ACHN (cell line): ENCODE results near the gene ARL4C.

Source experiments
- DNase-seq: peaks from one replicate; pipeline ENCODE4 v3.0.0-alpha.2; 2015
- in situ Hi-C: cut with HindIII; loops from 2 replicates; pipeline ENCODE4 v1.10.0; 2017; ENCODE audit warnings: low sequenced_read_pairs, low pct_ligation_motif_present, low pct_unique_long_range_greater_than_20kb

Gene ARL4C

DNA sequence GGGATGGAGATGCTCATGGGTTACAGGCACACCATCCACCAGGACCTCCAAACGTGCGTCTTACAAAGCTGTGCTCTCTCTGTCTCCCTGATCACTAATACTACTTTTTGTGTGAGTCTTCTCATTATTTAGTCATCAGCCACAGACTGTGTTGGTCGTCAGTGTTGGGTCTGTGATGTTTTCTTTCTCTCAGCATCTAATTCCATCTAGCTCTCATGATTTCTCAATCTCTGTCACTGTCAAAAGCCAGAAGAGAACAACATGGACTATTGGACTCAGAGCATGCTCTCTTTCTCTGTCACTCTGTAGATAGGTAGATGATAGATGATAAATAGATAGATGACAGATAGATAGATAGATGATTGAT lies 6.0 kb upstream of the ARL4C start:
- in situ Hi-C loops: no loop called here
- DNase-seq: no peak

DNA sequence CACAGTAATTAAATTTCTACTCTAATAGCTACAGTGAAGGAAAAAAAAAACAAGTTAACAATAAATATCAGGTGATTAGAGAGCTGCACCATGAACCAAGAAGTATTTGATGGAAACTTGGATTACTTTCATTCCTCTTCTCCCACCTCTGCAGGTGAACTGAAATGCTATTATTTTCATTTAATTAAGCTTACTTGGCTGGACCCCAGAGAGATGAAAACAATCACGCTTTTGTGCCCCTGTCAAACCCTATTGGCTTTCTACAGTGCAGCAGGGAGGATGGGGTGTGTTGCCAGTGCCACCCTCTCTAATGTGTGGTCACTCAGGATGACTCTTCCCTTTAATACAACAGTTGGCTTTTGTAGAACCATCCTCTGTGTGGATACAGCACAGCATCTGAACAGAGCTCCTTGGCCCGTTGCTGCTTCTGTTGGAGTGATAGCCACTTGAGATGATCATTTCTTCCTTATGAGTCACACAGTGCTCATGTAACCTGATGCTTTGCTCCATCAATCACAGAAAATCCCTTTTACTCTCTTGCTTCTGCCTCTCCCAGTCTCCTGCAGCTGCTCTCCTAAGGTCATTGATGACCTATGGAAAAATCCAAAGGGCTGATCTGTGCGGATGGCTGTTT lies 5.5 kb upstream of the ARL4C start:
- in situ Hi-C loops: no loop called here
- DNase-seq: peak; percentile 90

DNA sequence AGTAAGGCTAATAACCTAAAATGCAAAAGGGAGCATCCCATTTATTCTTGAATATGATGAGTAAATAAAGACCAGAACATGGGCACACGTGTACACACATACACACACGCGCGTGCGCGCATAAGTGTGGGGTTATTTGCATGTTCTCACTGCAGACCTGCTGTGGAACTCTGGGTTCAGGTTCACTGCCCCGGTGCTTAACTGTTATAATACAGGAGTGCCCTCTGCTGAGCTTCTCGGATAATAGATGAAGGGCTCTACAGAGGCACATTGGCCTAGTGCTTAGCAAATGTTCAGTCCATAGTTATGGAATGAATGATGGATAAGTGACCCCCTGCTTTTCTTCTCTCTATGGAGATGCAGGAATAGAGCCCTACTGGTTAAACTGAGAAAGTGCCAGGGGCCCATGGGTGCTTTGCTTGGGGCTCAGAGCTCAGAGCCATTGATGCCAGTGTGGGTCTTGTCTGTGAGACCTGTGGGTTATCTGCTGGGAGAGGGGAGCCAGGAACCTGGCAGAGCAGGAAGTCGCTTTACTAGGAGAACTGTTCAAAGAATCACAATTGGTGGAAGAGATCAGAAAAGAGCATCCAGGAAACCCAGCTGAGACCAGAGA lies 3.6 kb upstream of the ARL4C start:
- in situ Hi-C loops: no loop called here
- DNase-seq: peak; percentile 78

DNA sequence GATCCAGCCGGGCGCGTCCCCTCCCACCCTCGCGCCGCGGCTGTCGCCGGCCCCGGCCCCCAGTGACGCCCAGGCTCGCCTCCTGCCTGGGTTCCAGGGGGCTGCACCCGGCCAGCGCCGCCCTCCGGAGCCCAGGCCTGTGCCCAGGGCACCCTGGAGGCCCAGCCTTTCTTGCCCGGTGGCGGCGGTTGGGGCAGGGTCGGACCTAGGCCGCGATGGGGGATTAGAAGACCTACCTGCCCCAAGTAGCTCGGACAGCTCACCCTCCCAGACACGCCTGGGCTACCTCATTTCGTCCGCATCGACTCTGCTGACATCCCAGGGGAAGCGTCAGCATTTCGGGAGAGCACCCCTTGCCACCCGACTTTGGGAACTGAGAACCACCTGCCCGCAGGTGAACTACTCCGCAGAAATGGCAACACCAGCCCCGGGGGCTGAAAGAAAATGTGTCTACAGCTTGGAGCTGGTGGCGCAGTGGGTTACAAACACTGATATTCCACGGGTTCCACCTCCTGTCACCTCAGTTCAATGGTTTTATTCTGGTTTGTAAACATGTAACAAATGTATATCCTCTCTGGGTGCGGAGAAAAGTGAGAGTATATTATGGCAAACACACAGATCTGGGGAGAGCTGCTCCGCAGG lies 834 bp upstream of the ARL4C start:
- DNase-seq: no peak
- in situ Hi-C loops: no loop called here

DNA sequence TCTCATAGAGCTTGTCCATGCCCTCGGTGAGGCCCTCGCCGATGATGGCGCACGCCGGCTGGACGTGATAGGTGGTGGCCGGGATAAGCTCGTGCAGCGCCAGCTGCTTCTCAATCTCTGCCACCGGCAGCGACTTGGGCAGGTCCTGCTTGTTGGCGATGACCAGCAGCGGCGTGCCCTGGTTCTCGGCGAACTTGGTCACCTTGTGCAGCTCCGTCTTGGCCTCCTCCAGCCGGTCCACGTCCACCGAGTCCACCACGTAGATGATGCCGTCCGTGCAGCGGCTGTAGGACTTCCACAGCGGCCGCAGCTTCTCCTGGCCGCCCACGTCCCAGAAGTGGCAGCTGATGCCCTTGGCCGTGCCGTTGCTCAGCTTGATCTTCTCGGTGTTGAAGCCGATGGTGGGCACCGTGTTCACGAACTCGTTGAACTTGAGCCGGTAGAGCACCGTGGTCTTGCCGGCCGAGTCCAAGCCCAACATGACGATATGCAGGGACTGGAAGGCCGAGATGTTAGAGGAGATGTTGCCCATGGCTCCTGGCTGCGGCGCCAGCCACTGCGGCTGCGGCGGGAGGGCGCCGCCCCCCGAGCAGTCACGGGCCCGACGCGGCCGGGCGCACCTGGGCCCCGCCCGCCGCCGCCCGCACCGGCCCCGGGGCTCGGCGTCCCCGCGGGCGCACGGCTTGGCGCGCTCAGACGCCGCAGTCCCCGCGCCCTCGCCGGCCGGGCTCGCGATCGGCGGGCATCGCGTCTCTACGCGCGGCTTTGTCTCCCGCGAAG lies 636 bp downstream of the ARL4C start:
- in situ Hi-C loops: no loop called here
- DNase-seq: peak; percentile 74

DNA sequence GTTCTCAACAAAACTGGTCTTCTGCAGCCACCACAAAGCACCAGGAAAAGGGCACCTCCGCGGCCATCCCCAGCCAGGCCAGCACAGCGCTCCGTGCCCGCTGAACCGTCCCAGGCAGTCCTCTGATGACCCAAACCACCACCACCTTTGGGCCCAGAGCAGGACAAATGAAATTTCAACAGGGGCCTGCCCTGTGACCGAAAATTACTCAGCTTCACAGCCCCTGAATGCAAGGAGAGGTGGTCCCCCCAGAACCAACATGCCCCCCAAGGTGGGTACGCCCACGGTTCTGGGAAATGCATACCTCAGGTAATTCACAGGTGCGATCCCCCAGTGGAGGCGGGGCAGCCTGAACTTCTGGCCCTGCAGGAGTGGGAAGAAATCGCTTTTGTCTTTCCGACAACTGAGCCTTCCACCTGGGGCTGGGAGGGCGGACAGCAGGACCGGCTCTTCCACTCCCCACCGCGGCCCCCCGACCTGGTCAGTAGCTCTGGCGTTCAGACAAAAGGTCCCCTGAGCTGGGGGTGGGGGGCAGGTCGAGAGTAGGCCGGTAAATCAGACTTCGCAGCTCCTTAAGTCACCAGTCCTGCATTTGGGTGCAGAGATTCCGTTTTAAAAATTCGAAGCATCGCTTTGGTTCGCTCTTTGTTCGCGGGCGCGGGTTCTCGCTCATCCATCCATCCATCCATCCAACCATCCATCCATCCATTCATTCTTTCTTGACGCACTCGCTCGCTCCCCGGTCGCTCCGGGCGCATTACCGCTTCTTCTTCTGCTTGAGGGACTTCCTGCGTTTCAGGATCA lies 1.4 kb downstream of the ARL4C start:
- peak; percentile 31 for DNase-seq
- in situ Hi-C loops: no loop called here

DNA sequence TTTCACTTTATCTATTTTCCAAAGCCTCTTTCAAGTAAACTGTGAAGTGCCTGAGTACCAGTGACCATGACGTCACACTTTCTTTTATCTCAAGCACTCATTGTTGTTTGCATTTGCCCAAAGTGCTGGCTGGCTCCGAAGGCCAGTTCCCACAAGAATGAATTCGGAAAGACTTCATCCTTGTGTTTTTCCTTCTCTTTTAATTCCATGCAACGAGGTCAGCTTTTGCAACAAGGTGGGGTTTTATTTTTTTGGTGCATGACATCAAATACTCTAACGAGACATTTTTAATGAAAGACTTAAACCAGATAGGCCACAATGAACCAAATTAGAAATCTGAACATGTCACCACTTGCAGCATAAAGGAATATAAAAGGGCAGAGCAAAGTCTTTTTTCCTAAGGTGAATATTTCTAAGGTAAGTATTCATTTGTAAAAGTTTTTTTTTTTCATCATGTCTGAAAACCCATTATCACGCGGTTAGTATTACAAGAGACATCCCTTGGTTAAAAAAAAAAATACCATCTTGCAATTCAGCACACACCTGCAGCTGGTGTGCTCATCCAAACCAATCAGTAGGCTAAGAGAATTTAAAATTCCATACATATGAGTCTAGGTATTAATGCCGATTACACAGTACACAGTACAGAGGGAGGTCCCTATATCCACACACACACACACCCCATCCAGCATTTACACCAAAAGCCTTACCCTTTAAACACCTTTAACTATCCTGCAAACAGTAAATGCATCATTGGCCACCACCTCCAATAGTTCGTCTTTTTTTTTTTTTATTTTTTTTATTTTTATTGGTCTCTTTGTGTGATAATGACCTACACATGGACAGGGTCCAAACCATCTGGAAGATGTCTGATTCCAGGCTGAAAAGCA lies 2.3 kb downstream of the ARL4C start:
- peak; percentile 72 for DNase-seq
- in situ Hi-C loops: no loop called here

DNA sequence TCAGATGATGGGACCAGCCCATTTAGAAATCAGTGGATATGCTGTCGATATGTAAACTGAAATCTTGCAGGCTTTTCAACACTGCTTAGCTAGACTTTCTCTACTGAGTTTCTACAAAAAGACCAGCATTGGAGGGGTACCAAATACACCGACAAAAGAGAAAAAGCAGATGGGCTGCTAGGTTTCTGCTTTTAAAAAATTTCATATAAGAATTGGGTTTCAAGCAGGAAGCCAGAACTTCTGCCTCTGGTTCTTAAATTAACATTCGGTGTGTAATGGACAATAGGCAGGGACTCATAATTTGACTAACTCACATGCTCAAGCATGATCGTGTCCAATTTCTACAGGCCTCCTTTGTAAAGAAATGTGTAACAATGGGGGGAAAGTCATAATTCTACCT lies 3.1 kb downstream of the ARL4C start:
- no peak for DNase-seq
- in situ Hi-C loops: no loop called here

DNA sequence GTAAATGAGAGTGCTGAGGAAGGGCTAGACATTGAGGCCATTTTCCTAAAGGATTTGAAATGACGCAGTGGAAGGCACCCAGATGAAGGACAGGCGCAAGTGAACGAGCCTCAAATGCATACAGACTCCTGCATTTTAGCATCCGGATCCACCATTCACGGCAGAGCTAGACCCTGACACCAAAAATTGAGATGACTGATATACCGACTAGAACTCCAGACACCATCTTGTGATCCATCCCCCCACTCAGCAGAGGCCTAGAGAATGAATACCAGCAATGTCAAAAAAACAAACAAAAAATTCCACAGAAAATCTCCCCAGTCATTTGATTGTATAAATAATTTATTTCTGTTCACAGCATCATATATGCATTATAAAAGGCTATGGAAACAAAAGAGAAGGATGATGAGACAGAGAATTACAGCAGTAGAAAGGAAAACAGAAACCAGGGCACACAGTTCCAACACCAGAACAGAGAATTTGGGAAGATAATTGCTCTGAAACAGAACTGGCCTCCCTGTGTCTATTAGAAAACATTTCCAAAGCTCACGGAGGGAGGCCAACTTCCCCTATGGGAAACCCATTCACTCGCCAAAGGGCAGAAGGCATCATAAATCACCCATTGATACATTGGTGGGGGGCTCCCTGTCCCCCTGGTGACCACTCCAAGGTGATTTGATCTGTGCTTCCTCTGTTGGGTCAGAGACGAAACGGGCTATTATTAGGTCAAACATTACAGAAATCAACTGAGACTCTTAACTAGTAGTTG lies 4.0 kb downstream of the ARL4C start:
- in situ Hi-C loops: no loop called here
- DNase-seq: no peak

DNA sequence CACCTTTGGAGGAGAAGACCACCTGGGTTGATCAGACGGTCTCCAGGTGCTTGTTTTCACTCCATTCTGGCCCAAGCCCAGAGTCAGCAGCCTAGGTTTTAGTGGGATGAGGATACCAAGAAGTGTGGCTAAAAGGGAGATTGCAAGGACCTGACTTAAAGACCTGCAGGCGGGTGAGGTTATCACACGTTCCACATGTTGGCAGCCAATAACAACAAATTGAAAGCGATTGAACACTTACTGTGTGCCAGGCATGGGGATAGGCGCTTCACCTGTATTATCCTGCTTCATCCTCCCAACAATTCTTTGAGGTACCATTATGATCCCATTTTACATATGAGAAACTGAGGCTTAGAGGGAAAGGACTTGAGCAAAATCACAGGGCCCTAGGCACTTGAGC lies 5.0 kb downstream of the ARL4C start:
- in situ Hi-C loops: no loop called here
- DNase-seq: peak; percentile 39

DNA sequence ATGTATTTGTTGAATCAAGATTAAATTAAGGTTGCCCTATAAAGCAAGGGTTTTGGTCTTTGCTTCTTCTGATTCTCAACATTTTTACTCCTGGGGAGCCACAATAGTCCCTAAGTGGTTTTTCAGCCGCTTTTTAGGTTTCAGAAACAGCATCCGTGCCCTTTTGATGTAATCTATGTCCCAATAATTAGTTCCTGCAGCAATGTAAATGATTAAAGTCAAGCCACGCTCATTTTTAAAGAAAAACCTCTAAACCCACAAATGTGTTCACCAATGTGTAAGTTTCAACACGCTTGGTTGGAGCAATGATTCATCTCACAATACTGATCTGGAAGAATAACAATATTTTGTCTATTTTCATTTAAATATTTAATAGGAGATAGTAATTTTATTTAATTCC lies 5.6 kb downstream of the ARL4C start:
- in situ Hi-C loops: no loop called here

DNA sequence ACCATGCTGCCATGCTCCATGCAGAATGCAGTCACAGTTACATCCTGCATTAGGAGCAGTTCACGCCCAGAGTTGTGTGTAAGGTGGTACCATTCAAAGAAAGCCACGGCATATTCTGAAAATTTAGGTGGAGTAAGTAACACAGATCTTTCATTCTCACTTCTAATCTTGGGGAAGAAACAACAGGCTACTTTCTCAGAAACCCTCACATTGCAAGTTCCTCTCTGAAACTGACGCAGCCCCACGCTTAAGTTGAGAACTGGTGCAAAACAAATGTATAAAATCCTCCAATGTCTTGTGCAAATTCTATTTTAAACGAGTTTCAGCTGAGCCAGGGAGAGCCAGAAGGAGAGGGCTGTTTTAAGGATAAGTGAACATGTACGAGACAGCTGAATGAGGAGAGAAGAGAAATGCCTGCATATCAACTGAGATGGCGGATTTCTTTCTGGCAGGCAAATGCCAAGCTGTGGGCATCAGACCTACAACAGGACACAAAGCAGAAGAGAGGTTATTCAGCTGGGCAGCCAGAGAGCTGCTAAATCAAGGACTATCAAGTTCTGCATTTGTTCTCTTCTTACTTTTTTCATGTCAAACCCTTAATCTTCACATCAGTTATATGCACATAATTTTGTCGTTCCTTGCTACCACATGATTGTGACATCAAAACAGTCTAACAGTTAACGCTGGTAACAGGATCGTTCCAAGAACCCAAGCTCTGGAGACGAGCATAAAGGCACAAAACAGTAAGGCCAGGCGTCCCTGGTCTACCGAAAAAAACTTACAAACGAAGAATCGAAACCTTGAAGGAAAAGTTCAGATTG lies 6.4 kb downstream of the ARL4C start:
- no peak for DNase-seq
- in situ Hi-C loops: no loop called here

More for the DNA sequence above, 5.6 kb downstream of the ARL4C start:
- DNase-seq: peak; percentile 44

DNA sequence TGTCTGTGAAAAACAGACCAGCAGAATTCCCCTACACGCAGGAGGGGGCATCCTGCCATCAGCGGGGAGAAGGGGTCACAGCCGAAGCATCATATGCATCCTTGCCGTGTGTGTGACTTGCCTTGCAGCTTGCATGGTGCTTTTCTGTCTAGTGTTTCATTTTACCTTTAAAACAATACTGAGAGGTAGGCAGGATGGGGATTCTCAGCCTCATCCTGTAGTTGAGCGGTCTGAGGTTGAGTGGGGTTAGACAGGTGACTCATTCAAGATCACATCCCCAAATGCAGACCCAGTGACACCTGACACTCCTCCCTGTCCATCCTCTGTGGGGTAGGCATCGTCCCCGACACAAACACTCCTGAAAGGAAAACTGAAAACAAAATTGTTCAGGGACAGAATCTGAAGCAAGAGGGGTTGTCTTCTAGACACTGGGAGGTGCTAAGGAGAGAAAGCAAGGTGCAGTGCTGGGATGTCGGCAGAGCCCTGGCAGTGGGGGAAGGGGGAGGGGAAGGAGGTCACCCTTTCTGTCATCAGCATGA lies 7.9 kb downstream of the ARL4C start:
- DNase-seq: peak; percentile 35
- in situ Hi-C loops: no loop called here

DNA sequence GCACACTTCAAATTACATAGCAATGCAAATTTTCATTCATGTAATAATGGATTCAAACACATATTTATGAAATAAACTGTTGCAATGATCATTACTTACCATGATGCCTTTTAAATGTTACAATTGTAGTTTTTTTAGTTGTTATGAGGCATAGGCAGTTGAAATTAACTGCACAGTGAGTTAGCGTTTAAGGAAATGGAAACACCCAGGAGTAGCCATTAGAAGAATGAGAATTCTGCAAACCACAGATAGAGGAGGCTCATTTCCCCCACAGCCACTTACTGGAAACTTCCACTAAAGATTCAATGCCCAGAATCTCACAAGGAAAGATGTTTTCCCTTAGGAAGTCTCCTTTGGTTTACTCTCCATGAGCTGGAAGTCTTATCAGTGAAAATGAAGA lies 8.4 kb downstream of the ARL4C start:
- no peak for DNase-seq
- in situ Hi-C loops: no loop called here

DNA sequence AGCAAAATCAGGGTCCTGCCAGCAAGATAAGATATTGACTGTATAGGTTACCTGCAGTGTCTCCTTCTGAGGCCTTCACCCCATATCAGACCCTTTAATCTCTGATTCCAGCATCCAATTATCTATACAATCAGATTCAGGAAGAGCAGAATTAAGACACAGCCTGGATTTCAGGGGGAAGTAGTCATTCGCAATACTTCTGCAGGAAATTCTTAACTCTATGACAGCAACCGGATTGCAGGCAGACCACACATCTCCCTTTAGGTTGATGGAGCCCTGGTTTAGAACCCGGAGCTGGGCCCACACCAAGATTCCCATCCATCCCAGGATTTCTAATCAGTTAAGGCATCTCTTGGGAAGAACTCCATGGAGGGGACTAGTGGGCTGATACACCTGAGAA lies 9.5 kb downstream of the ARL4C start:
- in situ Hi-C loops: no loop called here

DNA sequence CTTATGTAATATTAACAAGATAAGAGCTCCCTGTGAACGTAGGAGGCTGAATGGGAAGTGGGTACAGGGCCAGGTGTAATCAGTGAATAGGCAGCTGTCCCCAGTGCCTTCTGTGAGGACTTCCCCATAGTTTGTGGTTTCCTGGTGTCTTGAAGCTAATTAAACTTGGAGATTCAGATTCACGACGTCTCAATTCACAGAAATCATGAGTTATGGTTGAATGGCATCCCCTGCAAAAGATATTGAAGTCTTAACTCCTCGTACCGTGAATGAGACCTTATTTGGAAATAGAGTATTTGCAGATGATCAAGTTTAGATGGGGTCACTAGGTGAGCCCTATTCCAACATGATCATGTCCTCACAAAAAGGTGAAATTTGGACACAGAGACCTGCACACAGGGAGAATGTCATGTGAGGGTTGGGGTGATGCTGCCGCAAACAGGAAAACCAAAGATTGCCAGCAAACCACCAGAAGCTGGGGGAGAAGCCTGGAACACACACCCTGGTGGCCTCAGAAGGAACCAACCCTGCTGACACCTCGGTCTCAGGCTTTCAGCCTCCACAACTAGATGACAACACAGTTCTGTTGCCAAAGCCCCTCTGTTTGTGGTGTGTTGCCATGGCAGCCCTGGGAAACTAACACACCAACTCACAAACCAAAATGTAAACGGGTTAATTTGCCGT lies 13.2 kb downstream of the ARL4C start:
- DNase-seq: no peak
- in situ Hi-C loops: no loop called here

More for the DNA sequence above, 9.5 kb downstream of the ARL4C start:
- no peak for DNase-seq
